M059J (cell line): ENCODE data around the gene PFN1. TPM values are rescaled to one million over a fixed set of nuclear protein-coding genes. Genes with fewer than 3 reads are reported as not detected.

Experiments
- DNase-seq: peaks from one replicate; pipeline ENCODE4 v3.0.0-alpha.2; 2012; ENCODE audit warnings: low read depth
- total RNA-seq: library from RNA; depleted of rRNA; stranded (reverse); fragments of >200 nt; shearing (Covaris generic); gene quantifications from 2 replicates; pipeline ENCODE4 v1.2.3, GENCODE V29; 2014; rRNA removed

The PFN1 gene
- total RNA-seq, 1 experiment from 2014 or later, result 1,238 TPM

- DNase-seq, result no peak
These were observed 51.8 kb downstream of the PFN1 start for GRCh38 chr17:4896332-4897197.

- no peak for DNase-seq
These were observed 52.5 kb downstream of the PFN1 start for GRCh38 chr17:4895657-4896331.

Other genes starting within 250 kb of the PFN1 start
- 12.5 and 20.8 TPM in 2 replicates for gene PELP1, start 244.4 kb downstream of the PFN1 start, total RNA-seq
- 12.5 and 15.4 TPM in 2 replicates for gene ARRB2, start 237.9 kb downstream of the PFN1 start, total RNA-seq
- gene MED11, start 217.1 kb downstream of the PFN1 start, total RNA-seq, result 15.4 and 18.7 TPM in 2 replicates
- not detected in 2 replicates for gene ZMYND15, start 208.7 kb downstream of the PFN1 start, total RNA-seq
- 2.9 and 5.5 TPM in 2 replicates for gene CXCL16, start 208.6 kb downstream of the PFN1 start, total RNA-seq
- gene TM4SF5, start 176.6 kb downstream of the PFN1 start, total RNA-seq, result not detected in 2 replicates
- gene VMO1, start 162.2 kb downstream of the PFN1 start, total RNA-seq, result 0.34 TPM in 1 of 2 replicates, not detected in the other
- gene GLTPD2, start 159.6 kb downstream of the PFN1 start, total RNA-seq, result not detected in 2 replicates
- gene PSMB6, start 152.4 kb downstream of the PFN1 start, total RNA-seq, result 296 and 331 TPM in 2 replicates
- 3.7 and 7.5 TPM in 2 replicates for gene PLD2, start 141.4 kb downstream of the PFN1 start, total RNA-seq
- gene MINK1, start 115.2 kb downstream of the PFN1 start, total RNA-seq, result 20.2 and 28.7 TPM in 2 replicates
- 0.20 TPM in 1 of 2 replicates, not detected in the other for gene C17orf107, start 49.0 kb downstream of the PFN1 start, total RNA-seq
- 0.02 TPM in 1 of 2 replicates, not detected in the other for gene CHRNE, start 45.4 kb downstream of the PFN1 start, total RNA-seq
- gene GP1BA, start 16.3 kb downstream of the PFN1 start, total RNA-seq, result 0.05 TPM in 1 of 2 replicates, not detected in the other
- gene SLC25A11, start 8.5 kb downstream of the PFN1 start, total RNA-seq, result 87.0 and 103 TPM in 2 replicates
- gene RNF167, start 8.3 kb downstream of the PFN1 start, total RNA-seq, result 27.8 and 30.5 TPM in 2 replicates
- 0.27 and 1.1 TPM in 2 replicates for gene ENO3, start 2.6 kb upstream of the PFN1 start, total RNA-seq
- gene SPAG7, start 19.3 kb upstream of the PFN1 start, total RNA-seq, result 30.0 and 38.4 TPM in 2 replicates
- gene CAMTA2, start 39.1 kb upstream of the PFN1 start, total RNA-seq, result 4.8 and 11.0 TPM in 2 replicates
- not detected in 2 replicates for gene INCA1, start 49.0 kb upstream of the PFN1 start, total RNA-seq
- 16.0 and 29.8 TPM in 2 replicates for gene KIF1C, start 49.4 kb upstream of the PFN1 start, total RNA-seq
- gene SLC52A1, start 86.9 kb upstream of the PFN1 start, total RNA-seq, result 0.32 TPM in 1 of 2 replicates, not detected in the other
- gene ZFP3, start 129.9 kb upstream of the PFN1 start, total RNA-seq, result 2.2 and 3.2 TPM in 2 replicates
- gene ZNF232, start 163.3 kb upstream of the PFN1 start, total RNA-seq, result 7.1 and 8.9 TPM in 2 replicates
- gene USP6, start 167.5 kb upstream of the PFN1 start, total RNA-seq, result 0.02 TPM in 1 of 2 replicates, not detected in the other
- gene ZNF594, start 243.3 kb upstream of the PFN1 start, total RNA-seq, result 9.5 and 10.2 TPM in 2 replicates